Stimulated activated CD4-positive, alpha-beta T cell treated with anti-CD3 and anti-CD28 coated beads, Interleukin-1b, Interleukin-23, amount 100 ng/mL, for 48 hours (primary cell): ENCODE results near the gene STOX1.
"Not testable (repeated sequence)": the region's sequence is repeated elsewhere in the genome, so short reads cannot be mapped to it uniquely, and the experiment has no call there.

Experiments
- DNase-seq: peaks from one replicate; pipeline ENCODE4 v3.0.0-alpha.2; 2020

Gene STOX1, protein sequence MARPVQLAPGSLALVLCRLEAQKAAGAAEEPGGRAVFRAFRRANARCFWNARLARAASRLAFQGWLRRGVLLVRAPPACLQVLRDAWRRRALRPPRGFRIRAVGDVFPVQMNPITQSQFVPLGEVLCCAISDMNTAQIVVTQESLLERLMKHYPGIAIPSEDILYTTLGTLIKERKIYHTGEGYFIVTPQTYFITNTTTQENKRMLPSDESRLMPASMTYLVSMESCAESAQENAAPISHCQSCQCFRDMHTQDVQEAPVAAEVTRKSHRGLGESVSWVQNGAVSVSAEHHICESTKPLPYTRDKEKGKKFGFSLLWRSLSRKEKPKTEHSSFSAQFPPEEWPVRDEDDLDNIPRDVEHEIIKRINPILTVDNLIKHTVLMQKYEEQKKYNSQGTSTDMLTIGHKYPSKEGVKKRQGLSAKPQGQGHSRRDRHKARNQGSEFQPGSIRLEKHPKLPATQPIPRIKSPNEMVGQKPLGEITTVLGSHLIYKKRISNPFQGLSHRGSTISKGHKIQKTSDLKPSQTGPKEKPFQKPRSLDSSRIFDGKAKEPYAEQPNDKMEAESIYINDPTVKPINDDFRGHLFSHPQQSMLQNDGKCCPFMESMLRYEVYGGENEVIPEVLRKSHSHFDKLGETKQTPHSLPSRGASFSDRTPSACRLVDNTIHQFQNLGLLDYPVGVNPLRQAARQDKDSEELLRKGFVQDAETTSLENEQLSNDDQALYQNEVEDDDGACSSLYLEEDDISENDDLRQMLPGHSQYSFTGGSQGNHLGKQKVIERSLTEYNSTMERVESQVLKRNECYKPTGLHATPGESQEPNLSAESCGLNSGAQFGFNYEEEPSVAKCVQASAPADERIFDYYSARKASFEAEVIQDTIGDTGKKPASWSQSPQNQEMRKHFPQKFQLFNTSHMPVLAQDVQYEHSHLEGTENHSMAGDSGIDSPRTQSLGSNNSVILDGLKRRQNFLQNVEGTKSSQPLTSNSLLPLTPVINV

DNA sequence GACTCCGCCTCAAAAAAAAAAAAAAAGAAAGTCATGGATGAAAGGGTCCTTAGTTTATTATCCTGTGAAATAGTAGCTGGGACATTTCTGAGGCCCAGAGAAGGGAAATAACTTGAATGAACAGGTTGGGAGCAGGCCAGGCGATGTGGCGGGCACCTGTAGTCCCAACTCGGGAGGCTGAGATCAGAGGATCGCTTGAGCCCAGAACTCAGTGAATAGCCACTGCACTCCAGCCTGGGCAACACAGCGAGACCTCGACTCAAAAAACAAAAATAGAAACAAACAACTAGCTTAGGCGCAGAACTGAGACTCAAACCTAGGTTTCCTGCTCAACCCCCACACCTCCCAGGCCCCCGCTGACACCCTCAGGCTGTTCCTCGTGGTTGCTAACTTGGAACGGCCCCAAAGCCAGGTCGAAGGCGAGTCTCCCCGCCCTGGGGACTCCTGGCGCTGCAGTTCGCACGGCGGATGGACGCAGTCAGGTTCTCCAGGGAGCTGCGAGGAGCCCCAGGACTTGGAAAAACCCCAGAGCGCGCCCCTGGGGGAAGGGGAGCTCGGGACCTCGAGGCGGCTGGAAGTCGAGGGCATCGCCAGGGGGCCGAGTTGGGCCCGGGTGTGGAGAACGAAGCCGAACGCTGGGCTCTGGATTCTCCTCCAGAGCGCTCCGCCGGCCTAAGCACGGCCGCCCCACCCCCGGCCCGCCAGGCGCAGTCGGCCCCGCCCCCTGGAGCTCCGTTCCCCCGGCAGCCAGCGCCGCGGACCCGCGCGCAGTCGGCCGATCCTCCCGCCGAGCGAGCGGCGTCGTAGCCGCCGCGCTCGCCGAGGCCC lies at the start of gene STOX1:
TSS of gene STOX1 (plus strand) at position 768 of the 828 bp plus-strand sequence. CDS start 93 bp downstream, outside the sequence.
- peak; percentile 56 for DNase-seq

DNA sequence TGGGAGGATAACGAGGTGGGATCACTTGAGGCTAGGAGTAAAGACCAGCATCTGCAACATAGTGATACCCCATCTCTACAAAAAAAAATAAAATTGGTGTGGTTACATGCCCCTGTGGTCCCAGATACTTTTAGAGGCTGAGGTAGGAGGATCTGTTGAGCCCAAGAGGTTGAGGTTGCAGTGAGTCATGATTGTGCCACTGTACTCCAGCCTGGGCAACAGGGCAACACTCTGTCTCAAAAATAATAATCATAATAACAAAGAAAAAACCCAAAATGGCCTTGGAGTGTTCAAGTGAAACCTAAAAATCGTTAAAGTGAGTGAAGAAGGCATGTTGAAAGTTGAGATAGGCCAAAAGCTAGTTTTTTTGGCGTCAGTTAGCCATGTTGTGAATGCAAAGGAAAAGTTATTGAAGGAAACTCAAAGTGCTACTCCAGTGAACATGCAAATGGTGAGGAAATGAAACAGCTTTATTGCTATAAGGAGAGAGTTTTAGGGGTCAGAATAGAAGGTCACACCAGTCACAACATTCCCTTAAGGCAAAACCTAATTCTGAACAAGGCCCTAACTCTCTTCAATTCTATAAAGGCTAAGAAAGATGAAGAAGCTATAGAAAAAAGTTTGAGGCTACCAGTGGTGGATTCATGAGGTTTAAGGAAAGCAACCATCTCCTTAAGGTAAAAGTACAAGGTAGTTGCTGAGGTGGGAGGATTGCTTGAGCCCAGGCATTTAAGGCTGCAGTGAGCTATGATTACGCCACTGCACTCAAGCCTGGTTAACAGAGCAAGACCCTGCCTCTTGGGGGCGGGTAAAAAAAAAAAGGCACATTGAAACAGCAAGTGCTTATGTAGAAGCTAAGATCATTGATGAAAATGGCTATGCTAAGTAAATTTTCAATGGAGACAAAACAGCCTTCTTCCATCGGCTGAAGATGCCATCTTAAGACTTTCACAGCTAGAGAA lies 45.4 kb upstream of the STOX1 start:
- no peak for DNase-seq

DNA sequence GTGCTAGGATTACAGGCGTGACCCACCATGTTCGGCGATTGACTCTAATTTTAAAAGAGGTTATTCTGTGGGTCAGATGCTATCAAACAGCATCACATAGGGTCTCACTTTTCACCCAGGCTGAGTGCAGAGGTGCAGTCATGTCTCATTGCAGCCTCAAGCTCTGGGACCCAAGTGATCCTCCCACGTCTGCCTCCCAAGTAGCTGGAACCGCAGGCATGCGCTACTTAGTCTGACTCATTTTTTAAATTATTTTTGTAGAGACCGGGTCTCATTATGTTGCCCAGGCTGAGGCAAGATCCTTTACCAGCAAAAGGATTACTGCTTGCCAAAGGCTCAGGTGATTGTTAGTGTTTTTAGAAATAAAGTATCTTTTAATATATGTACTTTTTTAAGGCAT lies 42.9 kb upstream of the STOX1 start:
- no peak for DNase-seq

DNA sequence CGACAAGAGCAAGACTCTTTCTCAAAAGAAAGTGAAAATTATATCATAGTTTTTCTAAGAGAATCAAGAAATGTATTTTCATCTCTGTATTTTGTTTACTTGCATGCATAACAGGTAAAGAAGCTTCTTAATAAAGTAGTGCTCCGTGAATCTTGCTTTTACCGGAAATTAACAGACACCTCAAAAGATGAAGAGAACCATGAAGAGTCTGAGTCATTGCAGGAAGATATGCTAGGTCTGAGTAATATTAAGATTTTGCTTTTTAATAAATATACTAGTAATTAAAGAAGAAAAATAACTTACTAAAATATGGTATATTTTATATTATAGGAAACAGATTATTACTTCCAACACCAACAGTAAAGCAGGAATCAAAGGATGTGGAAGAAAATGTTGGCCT lies 39.5 kb upstream of the STOX1 start:
- DNase-seq = no peak

DNA sequence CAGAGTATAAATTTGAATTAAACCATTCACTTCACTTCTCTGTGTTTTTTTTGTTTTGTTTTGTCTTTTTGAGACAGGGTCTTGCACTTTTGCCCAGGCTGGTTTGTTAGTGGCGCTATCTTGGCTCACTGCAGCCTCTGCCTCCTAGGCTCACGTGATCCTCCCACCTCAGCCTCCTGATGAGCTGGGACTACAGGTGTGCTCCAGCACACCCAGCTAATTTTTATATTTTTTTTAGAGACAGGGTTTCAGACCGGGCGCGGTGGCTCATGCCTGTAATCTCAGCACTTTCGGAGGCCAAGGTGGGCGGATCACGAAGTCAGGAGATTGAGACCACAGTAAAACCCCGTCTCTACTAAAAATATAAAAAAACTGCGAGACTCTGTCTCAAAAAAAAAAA lies 36.9 kb upstream of the STOX1 start:
- DNase-seq = no peak

DNA sequence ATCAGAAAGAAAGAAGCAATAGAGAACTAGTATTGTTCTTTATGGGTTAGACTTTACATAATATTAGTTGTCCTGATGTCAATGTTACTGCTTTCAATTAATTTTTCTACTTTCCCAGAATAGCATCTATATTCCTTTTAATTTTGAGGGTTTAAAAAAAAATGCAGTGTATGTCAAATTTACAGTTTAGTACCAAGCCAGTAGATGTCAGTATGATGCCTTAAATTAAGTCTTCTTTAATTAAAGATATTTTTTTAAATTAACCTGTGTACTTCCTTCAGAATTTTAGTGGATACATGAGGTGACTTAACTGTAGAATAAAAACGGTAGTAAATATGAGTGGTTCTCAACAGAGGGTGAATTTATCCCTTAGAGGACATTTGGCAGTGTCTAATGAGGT lies 35.2 kb upstream of the STOX1 start:
- DNase-seq = no peak

DNA sequence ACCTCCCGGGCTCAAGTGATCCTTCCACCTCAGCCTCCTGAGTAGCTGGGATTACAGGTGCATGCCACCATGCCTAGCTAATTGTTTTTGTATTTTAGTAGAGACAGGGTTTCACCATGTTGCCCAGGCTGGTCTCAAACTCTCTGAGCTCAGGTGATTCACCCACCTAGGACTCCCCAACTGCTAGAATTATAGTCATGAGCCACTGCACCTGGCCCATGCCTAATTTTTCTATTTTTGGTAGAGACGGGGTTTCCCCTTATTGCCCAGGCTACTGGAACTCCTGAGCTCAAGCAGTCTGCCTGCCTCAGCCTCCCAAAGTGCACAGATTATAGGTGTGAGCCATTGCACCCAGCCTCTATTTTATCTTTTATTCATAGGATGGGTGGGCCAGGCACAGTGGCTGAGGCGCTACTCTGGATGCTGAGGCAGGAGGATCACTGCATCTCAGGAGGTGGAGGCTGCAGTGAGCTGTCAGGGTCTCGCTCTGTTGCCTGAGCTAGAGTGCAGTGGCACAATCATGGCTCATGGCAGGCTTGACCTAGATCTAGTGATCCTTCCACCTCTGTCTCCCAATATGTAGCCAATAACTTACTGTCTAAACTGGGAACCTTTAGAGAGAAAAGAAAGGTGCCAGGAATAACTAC lies 31.3 kb upstream of the STOX1 start:
- DNase-seq = no peak

DNA sequence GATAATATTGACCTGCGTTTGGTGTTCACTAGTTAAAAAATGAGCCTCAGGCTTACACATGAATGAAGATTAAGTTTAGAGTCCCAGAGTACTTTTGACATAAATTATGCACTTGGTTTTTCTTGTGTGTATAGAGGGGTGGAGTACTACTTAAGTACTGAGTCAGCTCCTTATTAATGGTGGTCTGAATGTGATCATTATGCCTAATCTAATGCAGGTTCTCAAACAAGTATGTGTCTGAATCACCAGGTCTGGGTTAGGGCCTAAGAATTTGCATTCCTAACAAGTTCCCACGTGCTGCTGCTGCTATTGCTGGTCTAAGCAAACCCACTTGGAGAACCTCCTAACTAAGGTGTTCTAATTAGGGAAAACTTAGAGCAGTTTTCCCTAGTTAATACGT lies 30.7 kb upstream of the STOX1 start:
- no peak for DNase-seq

DNA sequence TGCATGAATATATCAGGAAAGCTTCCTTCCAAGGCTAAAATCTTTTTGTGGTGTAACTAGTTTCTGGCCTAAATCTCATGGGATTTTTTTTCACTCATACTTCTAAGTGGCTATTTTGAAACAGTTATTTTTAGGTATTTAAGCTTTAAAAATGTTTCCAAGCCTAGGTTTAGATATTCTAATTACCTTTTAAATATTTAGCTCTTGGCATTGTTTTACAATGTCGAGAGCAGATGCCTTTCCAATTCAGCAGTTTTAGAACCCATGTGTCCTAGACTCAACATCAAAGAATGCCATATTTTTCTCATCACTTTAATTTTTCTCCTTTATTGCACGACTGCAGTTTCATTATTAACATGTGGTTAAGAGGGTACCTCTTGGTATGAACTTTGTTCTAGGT lies 27.1 kb upstream of the STOX1 start:
- DNase-seq = no peak

DNA sequence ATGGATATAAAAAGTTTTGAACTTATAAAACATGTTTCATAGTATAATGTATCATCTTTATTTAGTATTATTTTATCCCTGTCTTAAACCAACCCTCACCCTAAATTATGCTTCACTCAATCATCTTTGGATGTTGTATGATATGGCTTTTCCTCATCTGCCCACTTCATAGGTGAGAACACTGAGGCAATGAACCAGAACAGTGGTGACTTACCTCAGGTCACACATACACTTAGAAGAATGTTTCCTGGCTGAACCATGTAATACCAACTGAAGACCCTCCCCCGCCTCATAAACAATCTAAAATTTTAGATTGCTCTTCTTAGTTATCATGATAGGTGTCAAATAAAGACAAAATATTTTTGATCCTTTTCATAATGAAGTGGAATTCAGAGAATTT lies 22.6 kb upstream of the STOX1 start:
- DNase-seq = no peak

DNA sequence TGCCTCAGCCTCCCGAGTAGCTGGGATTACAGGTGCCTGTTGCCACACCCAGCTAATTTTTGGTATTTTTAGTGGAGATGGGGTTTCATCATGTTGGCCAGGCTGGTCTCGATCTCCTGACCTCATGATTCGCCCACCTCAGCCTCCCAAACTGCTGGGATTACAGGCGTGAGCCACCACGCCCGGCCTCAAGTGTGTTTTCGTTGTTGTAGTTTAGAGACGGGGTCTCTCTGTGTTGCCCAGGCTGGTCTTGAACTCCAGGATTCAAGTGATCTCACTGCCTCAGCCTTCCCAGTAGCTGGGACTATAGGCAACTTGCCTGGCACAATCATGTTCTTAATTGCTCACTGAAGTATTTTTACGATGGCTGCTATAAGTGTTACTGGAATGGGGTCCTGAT lies 16.5 kb upstream of the STOX1 start:
- DNase-seq = not testable (repeated sequence)

DNA sequence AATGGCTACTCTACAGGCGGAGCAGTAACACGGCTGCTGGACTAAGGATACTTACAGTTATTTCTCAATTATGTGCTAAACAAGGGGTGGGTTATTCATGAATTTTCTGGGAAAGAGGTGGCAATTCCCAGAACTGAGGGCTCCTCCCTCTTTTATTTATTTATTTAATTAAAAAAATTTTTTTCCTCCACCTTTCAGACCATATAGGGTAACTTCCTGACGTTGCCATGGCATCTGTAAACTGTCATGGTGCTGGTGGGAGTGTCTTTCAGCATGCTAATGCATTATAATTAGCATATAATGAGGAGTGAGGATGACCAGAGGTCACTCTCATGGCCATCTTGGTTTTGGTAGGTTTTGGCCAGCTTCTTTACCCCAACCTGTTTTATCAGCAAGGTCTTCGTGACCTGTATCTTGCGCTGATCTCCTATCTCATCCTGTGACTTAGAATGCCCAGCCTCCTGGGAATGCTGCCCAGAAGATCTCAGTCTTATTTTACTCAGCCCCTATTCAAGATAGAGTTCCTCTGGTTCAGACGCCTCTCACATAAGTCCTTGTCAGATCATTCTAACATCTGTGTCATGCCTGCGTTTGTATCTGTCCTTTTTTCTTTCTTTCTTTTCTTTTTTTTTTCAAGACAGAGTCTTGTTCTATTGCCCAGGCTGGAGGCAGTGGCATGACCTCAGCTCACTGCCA lies 15.9 kb upstream of the STOX1 start:
- DNase-seq = no peak

DNA sequence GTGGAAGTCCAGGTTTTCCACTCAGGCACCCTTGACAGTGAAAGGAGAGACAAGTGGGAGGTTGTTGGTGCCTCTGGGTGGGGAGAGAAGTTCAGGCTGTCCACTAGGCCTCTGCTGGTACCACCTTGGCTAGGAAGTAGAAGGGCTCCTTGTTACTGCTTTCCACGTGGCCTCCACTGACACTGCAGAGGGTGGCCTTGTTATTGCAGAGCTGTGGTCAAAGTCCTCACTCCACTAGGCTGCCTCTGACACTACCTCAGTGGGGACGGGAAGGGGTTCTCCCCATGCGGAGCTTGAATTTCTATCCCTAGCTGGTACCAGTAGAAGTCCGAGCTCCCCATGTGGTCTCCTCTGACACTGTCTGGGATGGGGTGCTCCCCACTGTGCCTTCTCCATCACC lies 14.9 kb upstream of the STOX1 start:
- DNase-seq = no peak

DNA sequence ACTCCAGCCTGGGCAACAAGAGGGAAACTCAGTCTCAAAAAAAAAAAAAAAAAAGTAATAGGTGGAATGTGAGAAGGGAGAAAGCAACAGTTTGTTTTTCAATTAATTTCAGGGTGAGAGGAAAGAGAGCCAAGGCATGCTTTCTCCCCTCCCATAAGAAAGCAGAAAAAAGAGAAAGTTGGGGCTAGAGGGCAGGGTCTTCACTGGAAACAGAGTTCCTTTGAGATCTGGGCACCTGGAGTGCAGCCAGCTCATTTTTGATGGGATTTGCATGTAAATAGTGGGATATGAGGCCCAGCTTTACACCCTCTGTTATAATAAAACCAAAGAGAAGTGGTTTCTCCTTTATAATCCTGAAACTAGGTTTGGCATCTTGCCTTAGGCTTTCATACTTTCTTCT lies 13.8 kb upstream of the STOX1 start:
- no peak for DNase-seq

DNA sequence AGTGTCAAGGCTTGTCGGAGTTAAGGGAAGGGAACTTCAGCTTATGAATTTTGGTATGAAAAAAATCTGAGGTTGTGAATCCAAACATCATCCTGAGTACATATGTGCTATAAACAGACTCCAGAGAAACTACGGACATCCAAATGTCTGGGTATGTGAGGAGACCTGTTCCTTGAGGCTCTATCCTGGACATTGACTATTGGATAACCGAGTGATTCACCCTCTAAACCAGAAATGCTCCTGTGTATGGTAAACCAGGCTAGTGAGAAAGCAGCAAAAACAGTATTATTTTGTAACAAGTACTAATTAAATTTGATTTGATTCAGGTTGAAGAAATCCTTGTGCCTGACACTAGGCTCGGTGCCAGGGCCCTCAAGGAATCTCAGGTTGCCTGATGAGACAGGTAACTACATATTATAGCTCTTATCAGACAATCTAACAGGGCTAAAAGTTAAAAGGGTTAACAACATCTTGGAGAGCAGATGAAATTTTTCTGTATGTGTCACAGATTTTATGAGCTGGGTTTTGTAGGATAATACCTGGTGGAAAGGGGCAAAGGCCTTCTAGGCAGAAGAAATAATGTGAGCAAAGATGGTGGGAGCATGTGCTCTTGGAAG lies 10.4 kb upstream of the STOX1 start:
- DNase-seq = no peak

DNA sequence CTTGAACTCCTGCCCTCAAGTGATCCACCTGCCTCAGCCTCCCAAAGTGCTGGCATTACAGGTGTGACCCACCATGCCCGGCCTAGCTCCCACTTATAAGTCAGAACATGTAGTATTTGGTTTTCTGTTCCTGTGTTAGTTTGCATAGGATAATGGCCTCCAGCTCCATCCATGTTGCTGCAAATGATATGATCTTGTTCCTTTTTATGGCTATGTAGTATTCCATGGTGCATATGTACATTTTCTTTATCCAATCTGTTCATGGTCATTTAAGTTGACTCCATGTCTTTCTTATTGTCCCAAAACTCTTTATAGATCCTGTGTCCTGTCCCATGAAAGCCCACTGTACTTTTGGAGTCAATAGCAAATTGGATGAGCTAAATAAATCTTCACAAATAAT lies 7.0 kb upstream of the STOX1 start:
- not testable (repeated sequence) for DNase-seq

DNA sequence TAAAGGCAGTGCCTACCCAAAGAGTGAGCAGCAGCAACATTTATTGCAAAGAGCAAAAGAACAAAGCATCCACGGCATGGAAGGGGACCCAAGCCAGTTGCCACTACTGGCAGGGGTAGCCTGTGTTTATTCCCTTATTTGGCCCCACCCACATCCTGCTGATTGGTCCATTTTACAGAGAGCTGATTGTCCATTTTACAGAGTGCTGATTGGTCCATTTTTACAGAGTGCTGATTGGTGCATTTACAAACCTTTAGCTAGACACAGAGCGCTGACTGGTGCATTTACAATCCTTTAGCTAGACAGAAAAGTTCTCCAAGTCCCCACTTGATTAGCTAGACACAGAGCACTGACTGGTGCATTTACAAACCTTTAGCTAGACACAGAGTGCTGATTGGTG lies 4.7 kb upstream of the STOX1 start:
- DNase-seq = not testable (repeated sequence)

DNA sequence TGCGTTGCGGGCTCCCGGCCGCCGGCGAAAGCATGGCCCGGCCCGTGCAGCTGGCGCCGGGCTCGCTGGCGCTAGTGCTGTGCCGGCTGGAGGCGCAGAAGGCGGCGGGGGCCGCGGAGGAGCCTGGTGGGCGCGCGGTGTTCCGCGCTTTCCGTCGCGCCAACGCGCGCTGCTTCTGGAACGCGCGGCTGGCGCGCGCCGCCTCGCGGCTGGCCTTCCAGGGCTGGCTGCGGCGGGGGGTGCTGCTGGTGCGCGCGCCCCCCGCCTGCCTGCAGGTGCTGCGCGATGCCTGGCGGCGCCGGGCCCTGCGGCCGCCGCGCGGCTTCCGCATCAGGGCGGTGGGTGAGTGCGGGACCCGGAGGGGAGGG lies 245 bp downstream of the STOX1 start:
- not testable (repeated sequence) for DNase-seq

DNA sequence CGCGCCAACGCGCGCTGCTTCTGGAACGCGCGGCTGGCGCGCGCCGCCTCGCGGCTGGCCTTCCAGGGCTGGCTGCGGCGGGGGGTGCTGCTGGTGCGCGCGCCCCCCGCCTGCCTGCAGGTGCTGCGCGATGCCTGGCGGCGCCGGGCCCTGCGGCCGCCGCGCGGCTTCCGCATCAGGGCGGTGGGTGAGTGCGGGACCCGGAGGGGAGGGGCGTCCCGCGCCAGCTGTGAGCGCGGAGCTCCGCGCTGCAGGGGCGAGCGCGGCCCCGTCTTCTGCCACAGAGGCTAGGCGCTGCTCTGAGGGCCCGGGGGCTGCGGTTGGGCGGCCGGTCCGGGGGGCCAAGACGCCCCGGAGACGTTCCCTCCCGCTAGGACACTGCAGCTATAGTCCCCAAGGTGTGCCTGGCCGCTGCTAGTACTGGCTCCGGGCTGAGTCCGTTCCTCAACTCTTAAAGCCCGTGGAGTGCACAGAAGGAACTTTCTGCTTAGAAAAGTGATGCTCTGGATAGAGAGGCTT lies 811 bp downstream of the STOX1 start:
- not testable (repeated sequence) for DNase-seq

DNA sequence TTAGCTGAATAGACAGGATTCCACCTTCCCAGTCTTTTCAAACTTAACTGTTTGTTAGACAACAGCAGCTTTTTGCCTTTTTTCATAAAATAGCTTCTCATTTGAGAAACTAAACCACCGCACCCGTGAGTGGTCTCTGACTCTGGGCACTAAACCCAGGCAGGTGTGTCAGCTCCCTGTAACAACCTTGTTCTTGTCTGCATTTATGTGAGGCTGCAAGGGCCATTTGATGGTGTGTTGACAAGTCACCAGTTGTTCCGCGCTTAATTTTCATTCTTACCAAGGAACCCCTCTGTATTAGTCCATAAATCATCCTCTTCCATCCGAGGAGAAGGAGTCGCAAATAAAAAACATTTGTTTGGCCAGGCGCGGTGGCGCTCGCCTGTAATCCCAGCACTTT lies 1.5 kb downstream of the STOX1 start:
- no peak for DNase-seq
